Measurements from ENCODE around the gene MAG. TPM values are rescaled to one million over a fixed set of nuclear protein-coding genes. Genes with fewer than 3 reads are reported as not detected.
A peak's percentile ranks its signal among the peaks of the same experiment; 100 is the strongest.

Gene MAG
- total RNA-seq, 1 donor from 2014 or later = not detected

DNA sequence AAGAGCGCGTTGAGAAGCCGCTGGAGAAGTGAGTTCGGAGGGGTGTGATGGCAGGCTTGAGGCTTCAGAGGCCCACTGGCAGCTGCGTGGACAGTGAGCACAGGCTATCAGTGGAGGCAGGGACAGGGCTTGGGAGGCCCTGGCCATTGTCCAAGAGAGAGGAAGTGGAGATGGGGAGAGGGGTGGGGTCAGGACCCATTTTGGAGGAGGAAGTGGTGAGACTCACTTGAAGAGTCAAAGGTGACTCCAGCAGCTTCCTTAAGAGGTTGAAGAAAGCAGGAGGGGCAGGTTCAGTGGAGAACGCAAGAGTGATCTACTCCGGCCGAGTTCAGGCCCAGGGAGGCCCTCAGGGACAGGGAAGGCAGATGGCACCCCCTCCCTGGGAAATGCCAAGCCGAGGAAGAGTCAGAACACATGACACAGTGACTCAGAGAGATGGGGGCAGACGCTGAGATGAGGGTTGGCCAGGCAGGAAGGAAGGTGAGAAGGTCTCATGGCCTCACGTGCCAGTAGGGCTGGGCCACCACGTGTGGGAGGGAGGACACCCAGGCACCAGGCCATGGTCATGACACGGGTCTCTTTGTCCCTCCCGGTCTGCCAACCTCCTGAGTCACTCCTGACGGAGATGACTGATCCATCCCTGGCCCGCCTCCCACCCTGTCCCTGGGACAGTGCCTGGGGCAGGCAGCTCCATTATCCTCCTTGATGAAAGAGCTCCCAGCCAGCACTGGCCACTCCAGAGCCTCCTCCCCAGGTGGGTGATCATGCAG, 26.9 kb downstream of the MAG start:
- Histone ChIP-seq H3K4me1 (peaks cover 13% of the 10 kb centered on the region), H3K4me3 (no peak overlapping the region), H3K9me3 (no peaks in the 10 kb centered on the region), H3K36me3 (no peaks in the 10 kb centered on the region), H3K27me3 (no peaks in the 10 kb centered on the region), H3K27ac (peak overlapping the region; percentile 60)
- ATAC-seq (peak; percentile 84), DNase-seq (peak; percentile 84)
- TF ChIP-seq, protein P1, sequence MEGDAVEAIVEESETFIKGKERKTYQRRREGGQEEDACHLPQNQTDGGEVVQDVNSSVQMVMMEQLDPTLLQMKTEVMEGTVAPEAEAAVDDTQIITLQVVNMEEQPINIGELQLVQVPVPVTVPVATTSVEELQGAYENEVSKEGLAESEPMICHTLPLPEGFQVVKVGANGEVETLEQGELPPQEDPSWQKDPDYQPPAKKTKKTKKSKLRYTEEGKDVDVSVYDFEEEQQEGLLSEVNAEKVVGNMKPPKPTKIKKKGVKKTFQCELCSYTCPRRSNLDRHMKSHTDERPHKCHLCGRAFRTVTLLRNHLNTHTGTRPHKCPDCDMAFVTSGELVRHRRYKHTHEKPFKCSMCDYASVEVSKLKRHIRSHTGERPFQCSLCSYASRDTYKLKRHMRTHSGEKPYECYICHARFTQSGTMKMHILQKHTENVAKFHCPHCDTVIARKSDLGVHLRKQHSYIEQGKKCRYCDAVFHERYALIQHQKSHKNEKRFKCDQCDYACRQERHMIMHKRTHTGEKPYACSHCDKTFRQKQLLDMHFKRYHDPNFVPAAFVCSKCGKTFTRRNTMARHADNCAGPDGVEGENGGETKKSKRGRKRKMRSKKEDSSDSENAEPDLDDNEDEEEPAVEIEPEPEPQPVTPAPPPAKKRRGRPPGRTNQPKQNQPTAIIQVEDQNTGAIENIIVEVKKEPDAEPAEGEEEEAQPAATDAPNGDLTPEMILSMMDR (IDR thresholded peaks at IDR 0.05) = no peak
- intact Hi-C loops (cut with DNase I) = no loop called here

DNA sequence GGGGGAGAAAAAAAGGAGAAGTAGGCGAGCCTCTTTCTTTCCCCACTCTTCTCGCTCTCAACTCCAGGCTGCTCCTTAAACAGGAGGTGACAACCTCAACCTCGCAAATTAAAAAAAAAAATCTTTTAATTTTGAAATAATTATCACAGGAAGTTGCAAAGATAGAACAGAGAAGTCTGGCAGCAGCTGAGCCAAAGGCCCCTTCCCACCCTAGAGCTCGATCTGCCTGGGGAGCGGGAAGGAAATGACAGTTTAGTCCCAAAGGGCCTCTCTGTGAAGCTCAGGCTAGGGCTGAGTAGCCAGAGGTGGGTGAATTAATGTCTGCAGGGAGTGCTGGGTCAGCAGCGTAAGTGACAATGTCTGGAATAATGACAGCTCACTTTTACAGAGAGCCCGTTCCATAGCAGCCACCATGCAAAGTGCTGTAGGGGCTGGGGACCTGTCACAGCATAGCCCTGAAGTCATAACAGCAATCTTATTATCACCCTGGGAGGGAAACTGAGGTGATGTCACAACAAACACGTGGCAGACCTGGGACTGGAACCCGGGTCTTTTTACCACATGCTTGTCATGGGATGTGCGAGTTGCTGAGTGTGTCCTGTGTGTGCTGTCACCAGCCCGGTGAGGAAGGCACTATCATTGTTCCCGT, 28.2 kb downstream of the MAG start:
- intact Hi-C loops (cut with DNase I) = no loop called here
- DNase-seq (no peak), ATAC-seq (peak; percentile 3)
- Histone ChIP-seq H3K4me3 (no peak overlapping the region), H3K36me3 (no peaks in the 10 kb centered on the region), H3K27ac (peak overlapping the region; percentile 60), H3K9me3 (no peaks in the 10 kb centered on the region), H3K27me3 (no peaks in the 10 kb centered on the region), H3K4me1 (peaks cover 13% of the 10 kb centered on the region)
- TF ChIP-seq, protein P1 (IDR thresholded peaks at IDR 0.05) = no peak

DNA sequence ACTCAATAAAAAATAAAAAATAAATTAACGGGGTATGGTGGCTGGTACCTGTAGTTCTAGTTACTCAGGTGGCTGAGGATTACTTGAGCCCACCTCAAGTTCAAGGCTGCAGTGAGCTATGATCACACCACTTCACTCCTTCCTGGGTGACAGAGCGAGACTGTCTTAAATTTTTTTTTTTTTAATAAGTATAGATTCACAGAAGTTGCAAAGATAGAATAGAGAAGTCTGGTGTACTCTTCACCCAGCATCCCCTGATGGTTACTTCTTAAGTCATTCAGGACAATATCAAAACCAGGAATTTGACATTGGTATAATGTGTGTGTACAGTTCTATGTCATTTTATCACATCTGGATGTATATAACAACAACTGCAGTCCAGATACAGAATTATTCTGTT, 29.3 kb downstream of the MAG start:
- DNase-seq (no peak), ATAC-seq (no peak)
- Histone ChIP-seq H3K4me1 (peaks cover 13% of the 10 kb centered on the region), H3K4me3 (no peak overlapping the region), H3K9me3 (no peaks in the 10 kb centered on the region), H3K36me3 (no peaks in the 10 kb centered on the region), H3K27me3 (no peaks in the 10 kb centered on the region), H3K27ac (no peak overlapping the region)
- TF ChIP-seq, protein P1 (IDR thresholded peaks at IDR 0.05) = no peak
- intact Hi-C loops (cut with DNase I) = no loop called here

DNA sequence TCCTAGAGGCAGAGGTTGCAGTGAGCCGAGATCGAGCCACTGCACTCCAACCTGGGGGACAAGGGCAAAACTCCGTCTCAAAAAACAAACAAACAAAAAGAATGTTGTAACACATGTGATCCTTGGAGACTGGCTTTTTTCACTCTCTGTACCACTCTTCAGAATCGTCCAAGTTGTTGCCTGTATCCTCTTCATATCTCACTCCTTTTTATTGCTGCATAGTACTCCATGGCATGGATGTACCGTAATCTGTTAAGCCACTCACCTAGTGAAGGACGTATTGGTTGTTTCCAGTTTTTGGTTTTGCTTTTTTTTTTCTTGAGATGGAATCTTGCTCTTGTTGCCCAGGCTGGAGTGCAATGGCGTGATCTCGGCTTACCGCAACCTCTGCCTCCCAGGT, 30.1 kb downstream of the MAG start:
- peaks cover 13% of the 10 kb centered on the region for H3K4me1 ChIP-seq
- no peak overlapping the region for H3K4me3 ChIP-seq
- H3K9me3 ChIP-seq = no peaks in the 10 kb centered on the region
- H3K27me3 ChIP-seq = no peaks in the 10 kb centered on the region
- no peak overlapping the region for H3K27ac ChIP-seq
- intact Hi-C loops (cut with DNase I) = no loop called here
- DNase-seq (no peak), ATAC-seq (no peak)
- TF ChIP-seq, protein P1 (IDR thresholded peaks at IDR 0.05) = no peak
- no peaks in the 10 kb centered on the region for H3K36me3 ChIP-seq

DNA sequence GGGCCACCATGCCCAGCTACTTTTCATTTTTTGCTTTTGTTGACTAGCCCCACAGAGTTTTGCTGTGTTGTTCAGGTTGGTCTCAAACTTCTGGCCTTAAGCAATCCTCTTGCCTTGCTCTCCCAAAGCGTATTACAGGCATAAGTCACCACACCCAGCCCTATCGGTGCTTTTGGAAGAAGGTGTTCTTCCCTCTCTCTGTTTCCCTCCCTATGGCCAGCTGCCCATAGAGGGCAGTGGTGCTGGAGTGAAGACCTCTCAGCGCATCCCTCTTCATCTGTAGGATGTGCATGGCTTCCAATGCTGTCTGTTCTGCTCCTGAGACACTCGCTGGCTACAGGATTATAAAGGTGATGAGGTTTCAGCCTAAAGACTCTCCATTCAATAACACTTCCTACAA, 35.7 kb downstream of the MAG start:
- H3K27me3 ChIP-seq = peaks cover 13% of the 10 kb centered on the region
- TF ChIP-seq, protein P1 (IDR thresholded peaks at IDR 0.05) = no peak
- no peaks in the 10 kb centered on the region for H3K9me3 ChIP-seq
- no peak for DNase-seq
- H3K36me3 ChIP-seq = no peaks in the 10 kb centered on the region
- no peaks in the 10 kb centered on the region for H3K4me1 ChIP-seq
- H3K4me3 ChIP-seq = no peak overlapping the region
- no peak overlapping the region for H3K27ac ChIP-seq
- intact Hi-C loops (cut with DNase I) = no loop called here
- ATAC-seq = peak; percentile 29

All from upper lobe of right lung (tissue), 1 donor.